22Rv1 (cell line): ENCODE data around the gene PRTFDC1.

ENCODE experiments used
- ZFX ChIP-seq: fragments of 450-650 bp; IDR thresholded peaks from 2 replicates; pipeline ENCODE4 v1.6.1; 2017; ENCODE audit warnings: antibody characterized with exemption, borderline replicate concordance
- TF ChIP-seq, protein P1 (sequence below): fragments of 450-650 bp; IDR thresholded peaks from 2 replicates; pipeline ENCODE4 v1.5.1; 2017; ENCODE audit warnings: mild to moderate bottlenecking

DNA sequence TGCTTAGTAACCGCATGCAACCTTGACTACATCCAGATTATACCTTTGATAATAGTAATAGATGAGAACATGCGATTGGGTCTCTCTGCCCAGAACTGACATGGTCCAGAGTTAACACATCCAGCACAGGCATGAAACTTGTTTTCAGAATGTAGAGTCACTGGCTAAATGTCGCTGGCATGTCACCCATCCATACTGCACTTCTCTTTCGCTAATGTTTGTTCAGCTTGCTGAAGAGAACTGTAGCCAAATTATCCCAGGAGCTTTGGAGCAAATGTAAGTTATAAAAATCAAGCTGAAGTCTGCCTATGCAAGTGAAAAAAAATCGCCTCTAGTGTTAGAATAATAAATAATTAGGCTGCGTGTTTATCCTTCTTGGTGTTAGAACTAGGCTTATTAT is 98.2 kb downstream of the PRTFDC1 start:
- TF ChIP-seq, protein P1, sequence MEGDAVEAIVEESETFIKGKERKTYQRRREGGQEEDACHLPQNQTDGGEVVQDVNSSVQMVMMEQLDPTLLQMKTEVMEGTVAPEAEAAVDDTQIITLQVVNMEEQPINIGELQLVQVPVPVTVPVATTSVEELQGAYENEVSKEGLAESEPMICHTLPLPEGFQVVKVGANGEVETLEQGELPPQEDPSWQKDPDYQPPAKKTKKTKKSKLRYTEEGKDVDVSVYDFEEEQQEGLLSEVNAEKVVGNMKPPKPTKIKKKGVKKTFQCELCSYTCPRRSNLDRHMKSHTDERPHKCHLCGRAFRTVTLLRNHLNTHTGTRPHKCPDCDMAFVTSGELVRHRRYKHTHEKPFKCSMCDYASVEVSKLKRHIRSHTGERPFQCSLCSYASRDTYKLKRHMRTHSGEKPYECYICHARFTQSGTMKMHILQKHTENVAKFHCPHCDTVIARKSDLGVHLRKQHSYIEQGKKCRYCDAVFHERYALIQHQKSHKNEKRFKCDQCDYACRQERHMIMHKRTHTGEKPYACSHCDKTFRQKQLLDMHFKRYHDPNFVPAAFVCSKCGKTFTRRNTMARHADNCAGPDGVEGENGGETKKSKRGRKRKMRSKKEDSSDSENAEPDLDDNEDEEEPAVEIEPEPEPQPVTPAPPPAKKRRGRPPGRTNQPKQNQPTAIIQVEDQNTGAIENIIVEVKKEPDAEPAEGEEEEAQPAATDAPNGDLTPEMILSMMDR: no peak
- TF ChIP-seq ZFX: no peak
